ENCODE results near the gene NRG3. TPM values are rescaled to one million over a fixed set of nuclear protein-coding genes. Genes with fewer than 3 reads are reported as not detected.

Gene NRG3
- total and polyA plus RNA-seq, 2 of the 4 experiments (the other 2 are of a cell fraction) = not detected

- Histone ChIP-seq H2BK5ac (ENCODE audit: low read depth, low read length, poor library complexity, severe bottlenecking) (no peak overlapping the region), H2BK15ac (ENCODE audit: low read depth, low read length) (no peak overlapping the region), H3K4me1 (ENCODE audit: control insufficient read depth, insufficient read depth, low read length) (no peaks in the 10 kb centered on the region), H4K20me1 (ENCODE audit: insufficient read depth, low read length) (no peaks in the 10 kb centered on the region), H3K9me3 (ENCODE audit: control insufficient read depth, insufficient read depth, low read length) (peaks cover 8% of the 10 kb centered on the region; the same call in 1 of the 2 replicates), H3K23ac (ENCODE audit: low read depth, low read length) (no peak overlapping the region), H4K91ac (ENCODE audit: insufficient read depth, low read depth, low read length) (no peak overlapping the region), H3K27me3 (ENCODE audit: control insufficient read depth, insufficient read depth, low read length) (no peaks in the 10 kb centered on the region), H2BK120ac (ENCODE audit: low read depth, low read length) (no peak overlapping the region), H3K4me3 (ENCODE audit: insufficient read depth, low read depth, low read length) (no peak overlapping the region), H2BK20ac (ENCODE audit: low read depth, low read length) (no peak overlapping the region), H2AK9ac (replicated peaks; ENCODE audit: low read depth, low read length, poor library complexity) (no peak overlapping the region), H3K9me1 (ENCODE audit: insufficient read depth, low read length) (no peaks in the 10 kb centered on the region), H3K9ac (ENCODE audit: low read depth, low read length) (no peak overlapping the region), H3K18ac (ENCODE audit: low read depth, low read length) (no peak overlapping the region), H2AFZ (replicated peaks; ENCODE audit: low read length, poor library complexity) (no peak overlapping the region), H3K4ac (ENCODE audit: low read depth, low read length) (no peak overlapping the region), H3K36me3 (ENCODE audit: control insufficient read depth, insufficient read depth, low read length) (no peaks in the 10 kb centered on the region), H2AK5ac (ENCODE audit: low read depth, low read length) (no peak overlapping the region), H3K14ac (replicated peaks; ENCODE audit: low read depth, low read length) (no peak overlapping the region), H3K4me2 (ENCODE audit: low read depth, low read length) (no peak overlapping the region), H4K5ac (ENCODE audit: low read depth, low read length) (no peak overlapping the region), H3K56ac (ENCODE audit: extremely low read depth, insufficient read depth, low read length) (no peak overlapping the region), H3K27ac (ENCODE audit: insufficient read depth, low read length) (no peak overlapping the region), H4K8ac (ENCODE audit: low read depth in 2 of 2, low read length in 2 of 2) (no peak overlapping the region), H3K79me1 (ENCODE audit: low read depth in 1 of 2, low read length in 2 of 2) (no peaks in the 10 kb centered on the region)
- ChIA-PET POLR2A (ENCODE audit: unreplicated experiment) (no interaction called here), CTCF (no interaction called here)
- no CpG with 5 or more reads among the region's 3 CpGs for WGBS, 2 experiments (ENCODE audit: extremely low coverage in 2 of 2, insufficient read length in 1 of 2)
- BruUV-seq (replicated peaks) = no TSS peak
- in situ Hi-C loops (cut with MboI; ENCODE audit: low sequenced_read_pairs) = no loop called here
- intact Hi-C loops (cut with micrococcal nuclease) = no loop called here
- ATAC-seq (ENCODE audit: low read depth) (no peak), DNase-seq (no peak)
- dilution Hi-C loops (cut with HindIII; ENCODE audit: low sequenced_read_pairs, unreplicated experiment) = no loop called here
- TF ChIP-seq NFE2L2 (IDR thresholded peaks at IDR 0.05; ENCODE audit: low read depth, low read length) = no peak
Measured at GRCh38 chr10:82551506-82551905, 676.5 kb downstream of the NRG3 start.

All from IMR-90 (cell line).